ENCODE results near the gene DOCK2. TPM values are rescaled to one million over a fixed set of nuclear protein-coding genes. Genes with fewer than 3 reads are reported as not detected.
"Not testable (repeated sequence)": the region's sequence is repeated elsewhere in the genome, so short reads cannot be mapped to it uniquely, and the experiment has no call there.

The DOCK2 gene
- total and polyA plus RNA-seq, 4 experiments from 2014 or later = 45.8 to 223 (median 162) TPM

- Histone ChIP-seq H3K4me1 (ENCODE audit: insufficient read depth, low read length) (no peaks in the 10 kb centered on the region), H3K36me3 (ENCODE audit: insufficient read depth, low read length) (peaks cover 27% of the 10 kb centered on the region), H3K4me3 (ENCODE audit: low read length in 2 of 2) (no peak overlapping the region), H3K27ac (ENCODE audit: low read depth, low read length) (no peak overlapping the region), H3K9me3 (ENCODE audit: control insufficient read depth in 1 of 2, low read length in 2 of 2) (no peaks in the 10 kb centered on the region), H3K27me3 (ENCODE audit: insufficient read depth, low read length) (no peaks in the 10 kb centered on the region)
- H3K27ac Mint-ChIP-seq = peak overlapping the region in 1 of 7 donors; percentile 2
- H3K27me3 Mint-ChIP-seq = no peaks in the 10 kb centered on the region
- H3K36me3 Mint-ChIP-seq = peaks cover 63 to 77% of the 10 kb centered on the region in 2 donors
- ChIA-PET CTCF (ENCODE audit: partially characterized antibody) (no interaction called here), POLR2A (ENCODE audit: partially characterized antibody) (no interaction called here)
- no peak overlapping the region for H3K4me3 Mint-ChIP-seq
- intact Hi-C loops (cut with micrococcal nuclease) = no loop called here
- H3K9me3 Mint-ChIP-seq = no peaks in the 10 kb centered on the region
- DNase-seq = no peak
- H3K4me1 Mint-ChIP-seq = peaks cover 0 to 5% (median under 1%) of the 10 kb centered on the region in 4 donors
These were observed 121.8 kb downstream of the DOCK2 start for GRCh38 chr5:169758886-169759285.

DNA sequence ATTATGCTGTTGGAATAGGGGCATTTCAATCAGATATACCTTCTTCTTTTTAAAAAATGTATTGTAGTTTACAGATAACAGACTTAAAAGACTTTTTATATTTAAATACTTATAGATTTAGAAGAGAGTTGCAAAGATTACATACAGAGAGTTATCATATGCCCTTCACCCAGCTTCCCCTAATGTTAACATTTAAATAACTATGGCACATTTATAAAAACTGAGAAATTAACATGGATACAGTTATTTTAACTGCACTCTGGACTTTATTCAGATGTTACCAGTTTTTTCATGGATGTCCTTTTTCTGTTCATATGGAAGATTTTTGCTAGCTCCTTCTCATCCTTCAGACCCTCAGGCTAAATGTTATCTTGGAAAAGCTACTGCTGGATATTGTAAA lies 123.2 kb downstream of the DOCK2 start:
- H3K27me3 ChIP-seq (ENCODE audit: insufficient read depth, low read length) = no peaks in the 10 kb centered on the region
- H3K4me3 Mint-ChIP-seq = no peak overlapping the region
- no peaks in the 10 kb centered on the region for H3K9me3 ChIP-seq (ENCODE audit: control insufficient read depth in 1 of 2, low read length in 2 of 2)
- H3K36me3 ChIP-seq (ENCODE audit: insufficient read depth, low read length) = peaks cover 39% of the 10 kb centered on the region
- ChIA-PET POLR2A (ENCODE audit: partially characterized antibody) (no interaction called here), CTCF (ENCODE audit: partially characterized antibody) (no interaction called here)
- H3K4me1 Mint-ChIP-seq = peaks cover 0 to 5% (median 0%) of the 10 kb centered on the region in 4 donors
- intact Hi-C loops (cut with micrococcal nuclease) = no loop called here
- H3K27ac Mint-ChIP-seq = no peak overlapping the region
- H3K9me3 Mint-ChIP-seq = no peaks in the 10 kb centered on the region
- H3K4me3 ChIP-seq (ENCODE audit: low read length in 2 of 2) = no peak overlapping the region
- H3K4me1 ChIP-seq (ENCODE audit: insufficient read depth, low read length) = no peaks in the 10 kb centered on the region
- H3K27me3 Mint-ChIP-seq = no peaks in the 10 kb centered on the region
- no peak overlapping the region for H3K27ac ChIP-seq (ENCODE audit: low read depth, low read length)
- no peak for DNase-seq
- H3K36me3 Mint-ChIP-seq = peaks cover 72 to 81% of the 10 kb centered on the region in 2 donors

- Mint-ChIP-seq H3K27ac (peak overlapping the region in 1 of 7 donors; percentile 12), H3K4me1 (peaks cover 3 to 4% (median 3%) of the 10 kb centered on the region in 4 donors), H3K9me3 (no peaks in the 10 kb centered on the region), H3K4me3 (no peak overlapping the region), H3K27me3 (no peaks in the 10 kb centered on the region), H3K36me3 (peaks cover 85 to 86% of the 10 kb centered on the region in 2 donors)
- Histone ChIP-seq H3K4me3 (ENCODE audit: low read length in 2 of 2) (no peak overlapping the region), H3K9me3 (ENCODE audit: control insufficient read depth in 1 of 2, low read length in 2 of 2) (no peaks in the 10 kb centered on the region), H3K36me3 (ENCODE audit: insufficient read depth, low read length) (peaks cover 36% of the 10 kb centered on the region), H3K27ac (ENCODE audit: low read depth, low read length) (no peak overlapping the region), H3K27me3 (ENCODE audit: insufficient read depth, low read length) (no peaks in the 10 kb centered on the region), H3K4me1 (ENCODE audit: insufficient read depth, low read length) (no peaks in the 10 kb centered on the region)
- POLR2A ChIA-PET (ENCODE audit: partially characterized antibody) = no interaction called here
- no peak for DNase-seq
- intact Hi-C loops (cut with micrococcal nuclease) = no loop called here
- CTCF ChIA-PET (ENCODE audit: partially characterized antibody) = no interaction called here
These were observed 125.4 kb downstream of the DOCK2 start for GRCh38 chr5:169762338-169763095.

- Mint-ChIP-seq H3K27ac (peak overlapping the region in 2 of 7 donors; percentile 20 to 58), H3K36me3 (peaks cover 84 to 87% of the 10 kb centered on the region in 2 donors), H3K27me3 (no peaks in the 10 kb centered on the region), H3K9me3 (no peaks in the 10 kb centered on the region), H3K4me3 (no peak overlapping the region), H3K4me1 (peaks cover 4 to 6% (median 5%) of the 10 kb centered on the region in 4 donors)
- Histone ChIP-seq H3K36me3 (ENCODE audit: insufficient read depth, low read length) (peaks cover 36% of the 10 kb centered on the region), H3K4me3 (ENCODE audit: low read length in 2 of 2) (no peak overlapping the region), H3K27me3 (ENCODE audit: insufficient read depth, low read length) (no peaks in the 10 kb centered on the region), H3K9me3 (ENCODE audit: control insufficient read depth in 1 of 2, low read length in 2 of 2) (no peaks in the 10 kb centered on the region), H3K27ac (ENCODE audit: low read depth, low read length) (no peak overlapping the region), H3K4me1 (ENCODE audit: insufficient read depth, low read length) (no peaks in the 10 kb centered on the region)
- intact Hi-C loops (cut with micrococcal nuclease) = no loop called here
- POLR2A ChIA-PET (ENCODE audit: partially characterized antibody) = no interaction called here
- DNase-seq = no peak
- CTCF ChIA-PET (ENCODE audit: partially characterized antibody) = no interaction called here
These were observed 126.4 kb downstream of the DOCK2 start for GRCh38 chr5:169763376-169764017.

GRCh38 chr5:169764018-169764378 lies 126.9 kb downstream of the DOCK2 start:
- Histone ChIP-seq H3K4me3 (ENCODE audit: low read length in 2 of 2) (no peak overlapping the region), H3K9me3 (ENCODE audit: control insufficient read depth in 1 of 2, low read length in 2 of 2) (no peaks in the 10 kb centered on the region), H3K27me3 (ENCODE audit: insufficient read depth, low read length) (no peaks in the 10 kb centered on the region), H3K27ac (ENCODE audit: low read depth, low read length) (no peak overlapping the region), H3K36me3 (ENCODE audit: insufficient read depth, low read length) (peaks cover 36% of the 10 kb centered on the region), H3K4me1 (ENCODE audit: insufficient read depth, low read length) (no peaks in the 10 kb centered on the region)
- Mint-ChIP-seq H3K27ac (no peak overlapping the region), H3K4me3 (no peak overlapping the region), H3K9me3 (no peaks in the 10 kb centered on the region), H3K36me3 (peaks cover 83 to 87% of the 10 kb centered on the region in 2 donors), H3K4me1 (peaks cover 4 to 9% (median 7%) of the 10 kb centered on the region in 4 donors), H3K27me3 (no peaks in the 10 kb centered on the region)
- ChIA-PET POLR2A (ENCODE audit: partially characterized antibody) (no interaction called here), CTCF (ENCODE audit: partially characterized antibody) (no interaction called here)
- intact Hi-C loops (cut with micrococcal nuclease) = no loop called here
- no peak for DNase-seq

DNA sequence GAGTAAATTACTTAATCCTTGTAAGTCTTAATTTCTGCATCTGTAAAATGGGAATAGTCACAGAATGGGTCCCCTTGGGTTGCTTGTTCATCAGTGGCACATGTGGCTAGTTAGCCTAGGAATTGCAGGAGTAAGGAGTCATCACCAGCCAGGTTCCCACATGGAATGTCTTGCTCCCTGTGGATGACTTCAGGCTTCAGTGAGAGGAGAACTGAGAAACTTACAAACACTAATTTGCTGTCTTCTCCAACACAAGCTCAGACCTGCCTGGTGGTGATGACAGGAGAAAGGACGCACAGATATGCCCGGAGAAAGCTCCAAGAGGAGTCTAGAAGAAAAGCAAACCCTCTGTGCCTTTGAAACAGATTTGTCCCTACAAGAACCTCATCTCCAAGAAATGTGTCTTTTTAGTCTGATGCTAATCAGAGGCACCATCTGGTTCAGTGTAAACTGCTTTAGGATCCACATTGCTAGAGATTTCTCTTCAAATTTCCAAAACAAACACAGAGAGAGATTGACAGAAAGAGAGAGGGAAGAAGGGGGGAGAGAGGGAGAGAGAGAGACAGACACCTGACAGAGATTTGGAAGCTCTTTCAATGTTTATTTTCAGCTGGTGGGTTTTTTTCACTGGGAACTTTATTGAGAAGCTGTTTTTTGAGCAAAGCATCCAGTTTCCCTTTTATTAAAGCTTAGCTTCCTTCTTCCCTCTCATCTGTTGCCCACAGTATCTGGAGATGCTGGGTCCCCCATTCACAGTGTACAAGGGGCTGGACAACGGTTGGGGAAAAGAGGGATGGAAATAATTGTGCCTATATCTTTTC lies 128.3 kb downstream of the DOCK2 start:
- intact Hi-C loops (cut with micrococcal nuclease) = no loop called here
- Mint-ChIP-seq H3K36me3 (peaks cover 76 to 87% of the 10 kb centered on the region in 2 donors), H3K9me3 (no peaks in the 10 kb centered on the region), H3K4me1 (peaks cover 4 to 9% (median 7%) of the 10 kb centered on the region in 4 donors), H3K27ac (no peak overlapping the region), H3K27me3 (no peaks in the 10 kb centered on the region), H3K4me3 (no peak overlapping the region)
- ChIA-PET CTCF (ENCODE audit: partially characterized antibody) (no interaction called here), POLR2A (ENCODE audit: partially characterized antibody) (no interaction called here)
- Histone ChIP-seq H3K9me3 (ENCODE audit: control insufficient read depth in 1 of 2, low read length in 2 of 2) (no peaks in the 10 kb centered on the region), H3K4me1 (ENCODE audit: insufficient read depth, low read length) (no peaks in the 10 kb centered on the region), H3K27ac (ENCODE audit: low read depth, low read length) (no peak overlapping the region), H3K36me3 (ENCODE audit: insufficient read depth, low read length) (peaks cover 29% of the 10 kb centered on the region), H3K4me3 (ENCODE audit: low read length in 2 of 2) (no peak overlapping the region), H3K27me3 (ENCODE audit: insufficient read depth, low read length) (no peaks in the 10 kb centered on the region)
- no peak for DNase-seq

GRCh38 chr5:169766943-169767342 lies 129.9 kb downstream of the DOCK2 start:
- peaks cover 29% of the 10 kb centered on the region for H3K36me3 ChIP-seq (ENCODE audit: insufficient read depth, low read length)
- H3K27ac ChIP-seq (ENCODE audit: low read depth, low read length); H3K27me3 Mint-ChIP-seq; H3K27ac Mint-ChIP-seq; H3K4me1 Mint-ChIP-seq; DNase-seq; POLR2A ChIA-PET (ENCODE audit: partially characterized antibody); H3K4me1 ChIP-seq (ENCODE audit: insufficient read depth, low read length); H3K4me3 Mint-ChIP-seq; H3K4me3 ChIP-seq (ENCODE audit: low read length in 2 of 2); H3K9me3 Mint-ChIP-seq; intact Hi-C loops (cut with micrococcal nuclease); CTCF ChIA-PET (ENCODE audit: partially characterized antibody); H3K9me3 ChIP-seq (ENCODE audit: control insufficient read depth in 1 of 2, low read length in 2 of 2); H3K27me3 ChIP-seq (ENCODE audit: insufficient read depth, low read length): not testable (repeated sequence)
- peaks cover 76 to 80% of the 10 kb centered on the region in 2 donors for H3K36me3 Mint-ChIP-seq

Measured in CD4-positive, alpha-beta memory T cell (primary cell).